Brain microvascular endothelial cell (primary cell): ENCODE data around the gene ZNHIT1.

Source experiments
- DNase-seq: peaks from one replicate; pipeline ENCODE4 v3.0.0-alpha.2; 2020
- H3K27ac ChIP-seq: fragments of 250-450 bp; sonication (Bioruptor Pico); 2 replicates; pipeline ENCODE4 v1.5.1; 2020; ENCODE audit warnings: mild to moderate bottlenecking, moderate library complexity
- H3K27me3 ChIP-seq: fragments of 250-450 bp; sonication (Bioruptor Pico); replicated peaks from 2 replicates; pipeline ENCODE4 v1.5.1; 2020; ENCODE audit warnings: mild to moderate bottlenecking
- H3K36me3 ChIP-seq: fragments of 250-450 bp; sonication (Bioruptor Pico); replicated peaks from 2 replicates; pipeline ENCODE4 v1.5.1; 2020; ENCODE audit warnings: mild to moderate bottlenecking
- H3K4me3 ChIP-seq: 2 replicates; pipeline ENCODE4 v1.5.1; 2011; ENCODE audit warnings: low read depth, mild to moderate bottlenecking, control low read depth, low read length, moderate library complexity
- in situ Hi-C: cut with HindIII; loops from 2 replicates; pipeline ENCODE4 v1.10.0; 2017; ENCODE audit warnings: low sequenced_read_pairs, low pct_ligation_motif_present
- TF ChIP-seq, protein P1 (sequence below): IDR thresholded peaks from 2 replicates; pipeline ENCODE4 v1.5.1; 2011; ENCODE audit warnings: low read depth, mild to moderate bottlenecking, moderate library complexity, low read length, control low read depth, inconsistent platforms; ENCODE audit errors: missing control alignments

The ZNHIT1 gene

GRCh38 chr7:101205901-101206664 lies 11.9 kb upstream of the ZNHIT1 start:
- no peak for DNase-seq

GRCh38 chr7:101206665-101207042 lies 11.3 kb upstream of the ZNHIT1 start:
- H3K36me3 ChIP-seq: peaks cover 46% of the 10 kb centered on the region
- DNase-seq: no peak
- TF ChIP-seq, protein P1, sequence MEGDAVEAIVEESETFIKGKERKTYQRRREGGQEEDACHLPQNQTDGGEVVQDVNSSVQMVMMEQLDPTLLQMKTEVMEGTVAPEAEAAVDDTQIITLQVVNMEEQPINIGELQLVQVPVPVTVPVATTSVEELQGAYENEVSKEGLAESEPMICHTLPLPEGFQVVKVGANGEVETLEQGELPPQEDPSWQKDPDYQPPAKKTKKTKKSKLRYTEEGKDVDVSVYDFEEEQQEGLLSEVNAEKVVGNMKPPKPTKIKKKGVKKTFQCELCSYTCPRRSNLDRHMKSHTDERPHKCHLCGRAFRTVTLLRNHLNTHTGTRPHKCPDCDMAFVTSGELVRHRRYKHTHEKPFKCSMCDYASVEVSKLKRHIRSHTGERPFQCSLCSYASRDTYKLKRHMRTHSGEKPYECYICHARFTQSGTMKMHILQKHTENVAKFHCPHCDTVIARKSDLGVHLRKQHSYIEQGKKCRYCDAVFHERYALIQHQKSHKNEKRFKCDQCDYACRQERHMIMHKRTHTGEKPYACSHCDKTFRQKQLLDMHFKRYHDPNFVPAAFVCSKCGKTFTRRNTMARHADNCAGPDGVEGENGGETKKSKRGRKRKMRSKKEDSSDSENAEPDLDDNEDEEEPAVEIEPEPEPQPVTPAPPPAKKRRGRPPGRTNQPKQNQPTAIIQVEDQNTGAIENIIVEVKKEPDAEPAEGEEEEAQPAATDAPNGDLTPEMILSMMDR: no peak
- H3K27me3 ChIP-seq: peaks cover 12% of the 10 kb centered on the region
- in situ Hi-C loops: no loop called here
- no peak overlapping the region for H3K4me3 ChIP-seq
- no peak overlapping the region for H3K27ac ChIP-seq

More at GRCh38 chr7:101205901-101206664, 11.9 kb upstream of the ZNHIT1 start:
- H3K27ac ChIP-seq: no peak overlapping the region
- in situ Hi-C loops: no loop called here
- TF ChIP-seq, protein P1: no peak
- peaks cover 14% of the 10 kb centered on the region for H3K27me3 ChIP-seq
- no peak overlapping the region for H3K4me3 ChIP-seq
- H3K36me3 ChIP-seq: peaks cover 40% of the 10 kb centered on the region

DNA sequence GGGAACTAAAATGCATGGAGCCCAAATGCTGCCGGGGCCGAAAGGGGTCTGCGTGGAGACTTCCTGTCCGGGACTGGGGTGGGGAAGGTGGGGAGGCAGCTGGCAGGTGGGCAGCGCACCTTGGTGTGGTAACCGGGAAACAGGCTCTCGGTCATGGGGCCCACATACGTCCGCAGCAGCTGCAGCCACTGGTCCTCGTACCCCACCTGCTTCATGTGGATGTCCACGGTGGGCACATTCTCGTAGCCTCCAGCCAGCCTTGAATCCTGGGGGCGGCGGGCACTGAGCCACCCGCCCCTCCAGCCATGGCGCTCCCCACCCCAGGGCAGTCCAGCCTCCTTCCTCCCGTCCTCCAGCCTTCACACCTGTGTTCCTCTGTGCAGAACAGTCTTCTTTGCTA lies 10.5 kb upstream of the ZNHIT1 start:
- DNase-seq: no peak
- Histone ChIP-seq H3K27me3 (peaks cover 4% of the 10 kb centered on the region), H3K4me3 (no peak overlapping the region), H3K36me3 (peaks cover 51% of the 10 kb centered on the region), H3K27ac (no peak overlapping the region)
- in situ Hi-C loops: no loop called here
- TF ChIP-seq, protein P1: no peak

DNA sequence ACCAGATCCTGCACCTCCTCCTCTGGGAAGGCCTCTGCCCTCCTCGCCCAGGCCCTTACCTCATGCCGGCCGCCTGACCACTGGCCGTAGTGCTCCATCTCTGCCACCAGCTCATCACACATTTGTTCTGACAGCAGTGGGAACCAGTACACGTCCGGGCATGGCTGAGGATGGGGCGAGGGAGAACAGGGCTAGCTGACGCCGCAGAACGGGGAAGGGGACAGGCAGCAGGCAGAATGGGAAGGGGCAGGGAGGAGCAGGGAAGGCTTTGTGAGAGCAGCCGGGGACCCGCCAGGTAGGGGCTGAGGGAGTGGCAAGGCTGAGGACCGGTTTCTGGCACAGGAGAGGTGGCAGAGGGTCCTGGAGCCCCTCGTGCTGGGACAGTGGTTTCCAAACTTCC lies 9.2 kb upstream of the ZNHIT1 start:
- H3K27ac ChIP-seq: no peak overlapping the region
- H3K36me3 ChIP-seq: peaks cover 53% of the 10 kb centered on the region
- TF ChIP-seq, protein P1: no peak
- H3K4me3 ChIP-seq: no peak overlapping the region
- H3K27me3 ChIP-seq: no peaks in the 10 kb centered on the region
- DNase-seq: no peak
- in situ Hi-C loops: no loop called here

DNA sequence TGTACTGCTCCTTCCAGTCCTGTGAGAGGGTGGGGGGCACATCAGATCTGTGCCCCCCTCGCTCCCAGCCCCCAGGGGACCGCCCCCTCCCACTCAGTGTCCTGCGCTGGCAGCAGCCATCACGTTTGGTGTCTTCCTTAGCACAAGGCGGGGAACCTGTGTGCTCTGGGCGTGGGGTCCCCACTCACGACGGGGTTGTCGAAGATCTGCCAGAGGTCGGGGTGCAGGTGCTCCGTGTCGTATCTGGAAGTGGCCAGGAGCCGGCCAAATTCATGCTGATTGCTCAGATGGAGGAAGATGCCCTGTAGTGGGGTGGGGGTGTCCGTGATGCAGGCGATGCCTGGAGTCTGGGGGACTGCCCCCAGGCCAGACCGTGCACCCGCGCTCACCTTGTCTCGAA lies 7.8 kb upstream of the ZNHIT1 start:
- peaks cover 61% of the 10 kb centered on the region for H3K36me3 ChIP-seq

More for the DNA sequence above, 7.8 kb upstream of the ZNHIT1 start:
- TF ChIP-seq, protein P1: no peak
- Histone ChIP-seq H3K27me3 (no peaks in the 10 kb centered on the region), H3K4me3 (no peak overlapping the region), H3K27ac (no peak overlapping the region)
- in situ Hi-C loops: no loop called here
- DNase-seq: no peak
